ENCODE results near the gene EVI5.
A peak's percentile ranks its signal among the peaks of the same experiment; 100 is the strongest.

The EVI5 gene

DNA sequence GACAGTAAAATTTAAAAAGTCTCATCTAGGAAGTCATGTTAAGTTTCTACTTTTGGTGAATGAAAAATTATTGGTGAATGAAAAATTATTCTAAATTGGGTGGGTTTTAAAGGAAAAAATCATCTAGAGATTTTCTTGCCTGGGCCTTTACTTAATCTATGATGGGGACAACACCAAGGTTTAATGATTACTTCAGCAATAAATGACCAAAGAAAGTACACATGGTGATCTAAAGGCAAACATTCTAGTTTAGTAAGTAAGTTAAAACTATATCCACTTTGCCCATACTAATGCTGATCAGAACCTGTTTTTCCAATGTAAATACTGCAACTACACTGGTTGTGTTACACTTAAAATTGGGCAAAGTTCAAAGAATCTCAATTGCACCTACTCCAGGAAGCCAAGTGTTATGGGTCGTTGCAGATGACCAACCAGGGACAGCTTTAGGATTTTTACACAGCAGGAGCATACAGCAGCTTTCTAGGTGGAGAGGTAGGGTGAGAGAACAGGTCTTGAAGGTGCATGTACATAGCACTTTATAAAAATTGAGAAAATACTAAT is 32.3 kb upstream of the EVI5 start:
- H3K4me1 ChIP-seq (ENCODE audit: control insufficient read depth, insufficient read depth, low read length), result no peaks in the 10 kb centered on the region
- H3K27ac ChIP-seq (ENCODE audit: low read depth, low read length), result no peak overlapping the region
- H3K4me3 ChIP-seq (ENCODE audit: low read length), result no peak overlapping the region
- no peaks in the 10 kb centered on the region for H3K27me3 ChIP-seq (ENCODE audit: control insufficient read depth, insufficient read depth, low read length)
- no peaks in the 10 kb centered on the region for H3K36me3 ChIP-seq (ENCODE audit: control insufficient read depth, insufficient read depth, low read length)
- H3K9ac ChIP-seq (ENCODE audit: low read length), result no peak overlapping the region

- Histone ChIP-seq H3K4me1 (ENCODE audit: control insufficient read depth, insufficient read depth, low read length) (no peaks in the 10 kb centered on the region), H3K4me3 (ENCODE audit: low read length) (no peak overlapping the region), H3K36me3 (ENCODE audit: control insufficient read depth, insufficient read depth, low read length) (no peaks in the 10 kb centered on the region), H3K27ac (ENCODE audit: low read depth, low read length) (no peak overlapping the region), H3K27me3 (ENCODE audit: control insufficient read depth, insufficient read depth, low read length) (no peaks in the 10 kb centered on the region), H3K9ac (ENCODE audit: low read length) (no peak overlapping the region)
Measured at GRCh38 chr1:92816732-92817131, 31.8 kb upstream of the EVI5 start.

DNA sequence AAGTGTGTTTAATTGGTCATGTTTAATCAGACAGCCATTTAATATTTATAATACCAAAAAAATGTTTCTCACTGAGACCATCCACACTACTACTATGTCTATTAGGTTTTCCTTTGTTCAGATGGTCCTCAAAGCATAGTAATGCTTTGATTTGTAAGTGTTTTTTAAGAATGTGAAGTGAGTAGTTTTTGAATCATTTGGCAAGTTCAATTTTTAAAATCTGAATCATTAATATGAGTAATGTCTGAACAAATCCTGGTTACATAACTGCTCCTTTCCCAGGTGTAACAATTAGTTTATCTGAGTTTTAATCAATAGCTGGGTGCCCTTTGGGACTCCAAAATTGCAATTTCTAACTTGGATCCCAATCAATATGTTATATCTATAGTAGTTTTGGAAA is 23.5 kb upstream of the EVI5 start:
- Histone ChIP-seq H3K4me3 (ENCODE audit: low read length) (no peak overlapping the region), H3K36me3 (ENCODE audit: control insufficient read depth, insufficient read depth, low read length) (no peaks in the 10 kb centered on the region), H3K9ac (ENCODE audit: low read length) (no peak overlapping the region), H3K27me3 (ENCODE audit: control insufficient read depth, insufficient read depth, low read length) (no peaks in the 10 kb centered on the region), H3K4me1 (ENCODE audit: control insufficient read depth, insufficient read depth, low read length) (no peaks in the 10 kb centered on the region), H3K27ac (ENCODE audit: low read depth, low read length) (no peak overlapping the region)

DNA sequence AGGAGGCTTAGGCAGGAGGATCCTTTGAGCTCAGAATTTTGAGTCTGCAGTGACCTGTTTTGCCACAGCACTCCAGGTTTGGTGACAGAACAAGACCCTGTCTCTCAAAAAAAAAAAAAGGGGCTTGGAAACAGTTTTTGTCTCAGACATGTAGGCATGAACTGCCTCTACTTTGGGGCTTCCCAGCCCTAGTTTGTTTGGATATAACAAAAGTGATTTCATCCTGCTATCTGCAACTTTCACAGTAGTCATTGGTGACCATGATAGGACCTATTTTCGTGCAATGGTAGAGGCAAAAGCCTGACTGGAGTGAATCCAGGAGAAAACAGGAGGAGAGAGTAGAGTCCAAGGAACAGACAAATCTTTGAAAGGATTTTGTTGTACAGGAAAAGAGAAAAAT is 20.3 kb upstream of the EVI5 start:
- H3K27ac ChIP-seq (ENCODE audit: low read depth, low read length), result no peak overlapping the region
- no peaks in the 10 kb centered on the region for H3K4me1 ChIP-seq (ENCODE audit: control insufficient read depth, insufficient read depth, low read length)
- no peak overlapping the region for H3K4me3 ChIP-seq (ENCODE audit: low read length)
- no peaks in the 10 kb centered on the region for H3K36me3 ChIP-seq (ENCODE audit: control insufficient read depth, insufficient read depth, low read length)
- no peak overlapping the region for H3K9ac ChIP-seq (ENCODE audit: low read length)
- H3K27me3 ChIP-seq (ENCODE audit: control insufficient read depth, insufficient read depth, low read length), result no peaks in the 10 kb centered on the region

GRCh38 chr1:92804721-92805201 is 19.9 kb upstream of the EVI5 start:
- no peaks in the 10 kb centered on the region for H3K27me3 ChIP-seq (ENCODE audit: control insufficient read depth, insufficient read depth, low read length)
- H3K4me1 ChIP-seq (ENCODE audit: control insufficient read depth, insufficient read depth, low read length), result no peaks in the 10 kb centered on the region
- H3K36me3 ChIP-seq (ENCODE audit: control insufficient read depth, insufficient read depth, low read length), result no peaks in the 10 kb centered on the region
- H3K4me3 ChIP-seq (ENCODE audit: low read length), result peak overlapping the region; percentile 32
- no peak overlapping the region for H3K9ac ChIP-seq (ENCODE audit: low read length)
- H3K27ac ChIP-seq (ENCODE audit: low read depth, low read length), result no peak overlapping the region

GRCh38 chr1:92803140-92803887 is 18.4 kb upstream of the EVI5 start:
- Histone ChIP-seq H3K4me3 (ENCODE audit: low read length) (no peak overlapping the region), H3K36me3 (ENCODE audit: control insufficient read depth, insufficient read depth, low read length) (no peaks in the 10 kb centered on the region), H3K27me3 (ENCODE audit: control insufficient read depth, insufficient read depth, low read length) (no peaks in the 10 kb centered on the region), H3K27ac (ENCODE audit: low read depth, low read length) (no peak overlapping the region), H3K4me1 (ENCODE audit: control insufficient read depth, insufficient read depth, low read length) (no peaks in the 10 kb centered on the region), H3K9ac (ENCODE audit: low read length) (no peak overlapping the region)

DNA sequence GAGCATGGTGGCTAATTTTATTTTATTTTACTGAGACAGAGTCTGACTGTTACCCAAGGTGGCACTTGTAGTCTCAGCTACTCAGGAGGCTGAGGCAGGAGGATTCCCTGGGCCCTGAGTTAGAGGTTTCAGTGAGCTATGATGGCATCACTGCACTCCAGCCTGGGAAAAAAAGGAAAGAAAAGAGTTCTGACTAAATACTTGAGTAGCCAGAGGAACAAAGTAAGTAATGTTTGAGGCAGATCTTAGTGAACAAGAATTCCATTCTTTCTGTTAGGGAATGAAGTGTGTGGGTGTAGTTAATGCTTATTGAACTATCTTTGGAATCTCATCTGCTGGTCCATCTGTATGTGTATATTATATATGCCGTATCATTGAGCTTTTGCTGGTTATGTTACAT is 13.1 kb upstream of the EVI5 start:
- no peaks in the 10 kb centered on the region for H3K27me3 ChIP-seq (ENCODE audit: control insufficient read depth, insufficient read depth, low read length)
- no peak overlapping the region for H3K9ac ChIP-seq (ENCODE audit: low read length)
- H3K36me3 ChIP-seq (ENCODE audit: control insufficient read depth, insufficient read depth, low read length), result no peaks in the 10 kb centered on the region
- H3K4me3 ChIP-seq (ENCODE audit: low read length), result no peak overlapping the region
- H3K27ac ChIP-seq (ENCODE audit: low read depth, low read length), result no peak overlapping the region
- no peaks in the 10 kb centered on the region for H3K4me1 ChIP-seq (ENCODE audit: control insufficient read depth, insufficient read depth, low read length)

GRCh38 chr1:92797297-92797696 is 12.4 kb upstream of the EVI5 start:
- H3K9ac ChIP-seq (ENCODE audit: low read length), result no peak overlapping the region
- H3K4me1 ChIP-seq (ENCODE audit: control insufficient read depth, insufficient read depth, low read length), result no peaks in the 10 kb centered on the region

GRCh38 chr1:92795166-92795565 is 10.3 kb upstream of the EVI5 start:
- H3K4me3 ChIP-seq (ENCODE audit: low read length), result no peak overlapping the region
- no peaks in the 10 kb centered on the region for H3K36me3 ChIP-seq (ENCODE audit: control insufficient read depth, insufficient read depth, low read length)
- no peaks in the 10 kb centered on the region for H3K4me1 ChIP-seq (ENCODE audit: control insufficient read depth, insufficient read depth, low read length)
- no peaks in the 10 kb centered on the region for H3K27me3 ChIP-seq (ENCODE audit: control insufficient read depth, insufficient read depth, low read length)
- no peak overlapping the region for H3K27ac ChIP-seq (ENCODE audit: low read depth, low read length)
- no peak overlapping the region for H3K9ac ChIP-seq (ENCODE audit: low read length)

More at GRCh38 chr1:92797297-92797696, 12.4 kb upstream of the EVI5 start:
- Histone ChIP-seq H3K27ac (ENCODE audit: low read depth, low read length) (no peak overlapping the region), H3K36me3 (ENCODE audit: control insufficient read depth, insufficient read depth, low read length) (no peaks in the 10 kb centered on the region), H3K27me3 (ENCODE audit: control insufficient read depth, insufficient read depth, low read length) (no peaks in the 10 kb centered on the region), H3K4me3 (ENCODE audit: low read length) (no peak overlapping the region)

GRCh38 chr1:92792340-92792782 is 7.5 kb upstream of the EVI5 start:
- H3K27me3 ChIP-seq (ENCODE audit: control insufficient read depth, insufficient read depth, low read length), result no peaks in the 10 kb centered on the region
- H3K4me3 ChIP-seq (ENCODE audit: low read length), result no peak overlapping the region
- no peaks in the 10 kb centered on the region for H3K4me1 ChIP-seq (ENCODE audit: control insufficient read depth, insufficient read depth, low read length)
- no peaks in the 10 kb centered on the region for H3K36me3 ChIP-seq (ENCODE audit: control insufficient read depth, insufficient read depth, low read length)
- no peak overlapping the region for H3K27ac ChIP-seq (ENCODE audit: low read depth, low read length)
- H3K9ac ChIP-seq (ENCODE audit: low read length), result no peak overlapping the region

GRCh38 chr1:92791487-92792066 is 6.7 kb upstream of the EVI5 start:
- Histone ChIP-seq H3K4me3 (ENCODE audit: low read length) (no peak overlapping the region), H3K27ac (ENCODE audit: low read depth, low read length) (no peak overlapping the region), H3K36me3 (ENCODE audit: control insufficient read depth, insufficient read depth, low read length) (no peaks in the 10 kb centered on the region), H3K4me1 (ENCODE audit: control insufficient read depth, insufficient read depth, low read length) (no peaks in the 10 kb centered on the region), H3K9ac (ENCODE audit: low read length) (no peak overlapping the region), H3K27me3 (ENCODE audit: control insufficient read depth, insufficient read depth, low read length) (no peaks in the 10 kb centered on the region)

DNA sequence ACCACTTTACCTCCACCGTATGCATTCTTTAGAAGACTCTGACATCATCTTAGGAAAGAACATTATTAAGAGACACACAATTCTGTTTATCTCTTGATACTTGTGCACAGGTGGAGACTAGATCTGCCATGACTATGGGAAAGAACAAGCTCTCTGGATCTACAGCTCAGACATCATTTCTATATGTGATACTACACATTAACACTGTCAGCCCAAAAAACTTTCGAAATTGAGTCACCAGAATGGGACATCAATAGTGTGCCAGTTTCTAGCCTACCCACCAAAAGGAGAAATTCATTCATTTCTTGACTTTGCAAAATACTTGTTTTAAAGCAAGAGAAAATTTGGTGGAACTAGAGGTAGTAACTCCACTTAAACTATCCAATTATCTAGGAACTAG is 6.0 kb upstream of the EVI5 start:
- Histone ChIP-seq H3K9ac (ENCODE audit: low read length) (no peak overlapping the region), H3K27ac (ENCODE audit: low read depth, low read length) (no peak overlapping the region), H3K4me1 (ENCODE audit: control insufficient read depth, insufficient read depth, low read length) (no peaks in the 10 kb centered on the region), H3K36me3 (ENCODE audit: control insufficient read depth, insufficient read depth, low read length) (no peaks in the 10 kb centered on the region), H3K27me3 (ENCODE audit: control insufficient read depth, insufficient read depth, low read length) (no peaks in the 10 kb centered on the region), H3K4me3 (ENCODE audit: low read length) (no peak overlapping the region)

DNA sequence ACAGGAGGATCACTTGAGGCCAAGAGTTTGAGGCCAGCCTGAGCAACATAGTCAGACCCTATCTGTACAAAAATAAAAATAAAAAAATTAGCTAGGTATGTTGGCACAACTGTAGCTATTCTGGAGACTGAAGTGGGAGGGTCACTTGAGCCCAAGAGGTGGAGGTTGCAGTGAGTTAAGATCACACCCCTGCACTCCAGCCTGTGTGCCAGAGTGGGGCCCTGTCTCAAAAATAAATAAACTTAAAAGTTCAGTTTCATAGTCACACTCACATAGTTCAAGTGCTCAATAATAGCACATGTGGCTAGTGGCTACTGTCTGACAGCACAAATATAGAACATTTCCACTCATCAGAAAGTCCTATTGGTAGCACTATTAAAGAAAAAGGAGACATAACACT is 5.2 kb upstream of the EVI5 start:
- Histone ChIP-seq H3K4me1 (ENCODE audit: control insufficient read depth, insufficient read depth, low read length) (no peaks in the 10 kb centered on the region), H3K27me3 (ENCODE audit: control insufficient read depth, insufficient read depth, low read length) (no peaks in the 10 kb centered on the region), H3K27ac (ENCODE audit: low read depth, low read length) (no peak overlapping the region), H3K4me3 (ENCODE audit: low read length) (no peak overlapping the region), H3K9ac (ENCODE audit: low read length) (no peak overlapping the region), H3K36me3 (ENCODE audit: control insufficient read depth, insufficient read depth, low read length) (no peaks in the 10 kb centered on the region)
